ENCODE measurements around the gene LPIN2.
"Not testable (repeated sequence)": the region's sequence is repeated elsewhere in the genome, so short reads cannot be mapped to it uniquely, and the experiment has no call there.

Gene LPIN2

GRCh38 chr18:3044931-3045698 lies 32.2 kb upstream of the LPIN2 start:
- no peak for DNase-seq (ENCODE audit: low read depth in 2 of 2)

GRCh38 chr18:3042379-3042778 lies 29.4 kb upstream of the LPIN2 start:
- no peak for DNase-seq (ENCODE audit: low read depth in 2 of 2)

GRCh38 chr18:3041843-3042242 lies 28.9 kb upstream of the LPIN2 start:
- DNase-seq (ENCODE audit: low read depth in 2 of 2): no peak

GRCh38 chr18:3040881-3041280 lies 27.9 kb upstream of the LPIN2 start:
- DNase-seq (ENCODE audit: low read depth in 2 of 2): no peak

GRCh38 chr18:3040173-3040572 lies 27.2 kb upstream of the LPIN2 start:
- DNase-seq (ENCODE audit: low read depth in 2 of 2): no peak

GRCh38 chr18:3037423-3037915 lies 24.5 kb upstream of the LPIN2 start:
- DNase-seq (ENCODE audit: low read depth in 2 of 2): no peak

- no peak for DNase-seq (ENCODE audit: low read depth in 2 of 2)
These were observed 23.2 kb upstream of the LPIN2 start for GRCh38 chr18:3036108-3036507.

- DNase-seq (ENCODE audit: low read depth in 2 of 2): no peak
These were observed 22.7 kb upstream of the LPIN2 start for GRCh38 chr18:3035635-3036034.

GRCh38 chr18:3032721-3033120 lies 19.8 kb upstream of the LPIN2 start:
- DNase-seq (ENCODE audit: low read depth in 2 of 2): no peak

GRCh38 chr18:3029215-3029952 lies 16.4 kb upstream of the LPIN2 start:
- no peak for DNase-seq (ENCODE audit: low read depth in 2 of 2)

GRCh38 chr18:3028115-3028514 lies 15.2 kb upstream of the LPIN2 start:
- not testable (repeated sequence) for DNase-seq (ENCODE audit: low read depth in 2 of 2)

- no peak for DNase-seq (ENCODE audit: low read depth in 2 of 2)
These were observed 14.5 kb upstream of the LPIN2 start for GRCh38 chr18:3027370-3027891.

- no peak for DNase-seq (ENCODE audit: low read depth in 2 of 2)
These were observed 12.6 kb upstream of the LPIN2 start for GRCh38 chr18:3025544-3025943.

GRCh38 chr18:3023603-3024002 lies 10.7 kb upstream of the LPIN2 start:
- DNase-seq (ENCODE audit: low read depth in 2 of 2): not testable (repeated sequence)

- DNase-seq (ENCODE audit: low read depth in 2 of 2): no peak
These were observed 3.8 kb upstream of the LPIN2 start for GRCh38 chr18:3016585-3017297.

GRCh38 chr18:3015851-3016250 lies 2.9 kb upstream of the LPIN2 start:
- no peak for DNase-seq (ENCODE audit: low read depth in 2 of 2)

GRCh38 chr18:3015204-3015592 lies 2.3 kb upstream of the LPIN2 start:
- DNase-seq (ENCODE audit: low read depth in 2 of 2): no peak

GRCh38 chr18:3014503-3015203 lies 1.7 kb upstream of the LPIN2 start:
- DNase-seq (ENCODE audit: low read depth in 2 of 2): no peak

GRCh38 chr18:3012136-3013023 lies 564 bp downstream of the LPIN2 start:
- peak; percentile 16 to 31 for DNase-seq (ENCODE audit: low read depth in 2 of 2)

GRCh38 chr18:3010086-3010485 lies 2.9 kb downstream of the LPIN2 start:
- no peak for DNase-seq (ENCODE audit: low read depth in 2 of 2)

- DNase-seq (ENCODE audit: low read depth in 2 of 2): no peak
These were observed 4.4 kb downstream of the LPIN2 start for GRCh38 chr18:3008541-3008940.

Data from activated CD8-positive, alpha-beta memory T cell treated with anti-CD3 and anti-CD28 coated beads for 4 hours (primary cell).